MG63 (cell line): ENCODE measurements around the gene FNDC1. TPM values are rescaled to one million over a fixed set of nuclear protein-coding genes. Genes with fewer than 3 reads are reported as not detected.

ENCODE experiments used
- DNase-seq: peaks from one replicate; pipeline ENCODE4 v3.0.0-alpha.2; 2020
- H3K27me3 ChIP-seq: fragments of 250-450 bp; sonication (Bioruptor Pico); 2 replicates; pipeline ENCODE4 v1.5.1; 2020; ENCODE audit warnings: mild to moderate bottlenecking, moderate library complexity
- H3K36me3 ChIP-seq: fragments of 250-450 bp; sonication (Bioruptor Pico); 2 replicates; pipeline ENCODE4 v1.5.1; 2020; ENCODE audit warnings: mild to moderate bottlenecking, moderate library complexity
- H3K4me3 ChIP-seq: fragments of 250-450 bp; sonication (Bioruptor Pico); 2 replicates; pipeline ENCODE4 v1.5.1; 2020; ENCODE audit warnings: mild to moderate bottlenecking, moderate library complexity
- H3K9me3 ChIP-seq: fragments of 250-450 bp; sonication (Bioruptor Pico); 2 replicates; pipeline ENCODE4 v1.5.1; 2020; ENCODE audit warnings: mild to moderate bottlenecking, moderate library complexity
- total RNA-seq: library from RNA; depleted of rRNA; stranded (reverse); fragments of >200 nt; shearing (Covaris generic); gene quantifications from 2 replicates; pipeline ENCODE4 v1.2.3, GENCODE V29; 2014; ENCODE audit warnings: low replicate concordance

FNDC1 gene
- total RNA-seq, 1 experiment from 2014 or later: not detected

- H3K36me3 ChIP-seq: no peaks in the 10 kb centered on the region
- no peak overlapping the region for H3K4me3 ChIP-seq
- H3K27me3 ChIP-seq: peaks cover under 1% of the 10 kb centered on the region; the same call in 1 of the 2 replicates
- peaks cover 7% of the 10 kb centered on the region for H3K9me3 ChIP-seq
- peak; percentile 31 for DNase-seq
Measured at GRCh38 chr6:159151266-159151855, 17.8 kb upstream of the FNDC1 start.

- H3K4me3 ChIP-seq: no peak overlapping the region
- H3K27me3 ChIP-seq: no peaks in the 10 kb centered on the region; the same call in 1 of the 2 replicates
- no peaks in the 10 kb centered on the region for H3K36me3 ChIP-seq
- peaks cover 10% of the 10 kb centered on the region for H3K9me3 ChIP-seq
- DNase-seq: no peak
Measured at GRCh38 chr6:159152041-159152440, 17.2 kb upstream of the FNDC1 start.

GRCh38 chr6:159152782-159153181, 16.4 kb upstream of the FNDC1 start:
- Histone ChIP-seq H3K4me3 (no peak overlapping the region), H3K27me3 (no peaks in the 10 kb centered on the region), H3K36me3 (no peaks in the 10 kb centered on the region), H3K9me3 (peaks cover 10% of the 10 kb centered on the region)
- DNase-seq: no peak

GRCh38 chr6:159155679-159156078, 13.5 kb upstream of the FNDC1 start:
- Histone ChIP-seq H3K36me3 (no peaks in the 10 kb centered on the region), H3K4me3 (no peak overlapping the region), H3K27me3 (no peaks in the 10 kb centered on the region), H3K9me3 (peaks cover 10% of the 10 kb centered on the region)
- DNase-seq: no peak

- no peaks in the 10 kb centered on the region for H3K27me3 ChIP-seq
- no peak overlapping the region for H3K4me3 ChIP-seq
- H3K9me3 ChIP-seq: peaks cover 10% of the 10 kb centered on the region
- no peak for DNase-seq
- no peaks in the 10 kb centered on the region for H3K36me3 ChIP-seq
Measured at GRCh38 chr6:159156089-159156488, 13.1 kb upstream of the FNDC1 start.

GRCh38 chr6:159157431-159157830, 11.8 kb upstream of the FNDC1 start:
- H3K27me3 ChIP-seq: no peaks in the 10 kb centered on the region

GRCh38 chr6:159161839-159162238, 7.4 kb upstream of the FNDC1 start:
- no peaks in the 10 kb centered on the region; the same call in 1 of the 2 replicates for H3K9me3 ChIP-seq
- H3K4me3 ChIP-seq: no peak overlapping the region
- H3K27me3 ChIP-seq: no peaks in the 10 kb centered on the region
- H3K36me3 ChIP-seq: no peaks in the 10 kb centered on the region
- no peak for DNase-seq

More at GRCh38 chr6:159157431-159157830, 11.8 kb upstream of the FNDC1 start:
- Histone ChIP-seq H3K9me3 (peaks cover 10% of the 10 kb centered on the region), H3K4me3 (no peak overlapping the region), H3K36me3 (no peaks in the 10 kb centered on the region)
- DNase-seq: no peak

- peak; percentile 70 for DNase-seq
- Histone ChIP-seq H3K36me3 (no peaks in the 10 kb centered on the region), H3K27me3 (0 out of 2 replicates have a peak, but pooled peaks cover 5% of the 10 kb centered on the region), H3K9me3 (no peaks in the 10 kb centered on the region), H3K4me3 (no peak overlapping the region)
Measured at GRCh38 chr6:159163901-159164370, 5.3 kb upstream of the FNDC1 start.

GRCh38 chr6:159168536-159169192, 536 bp upstream of the FNDC1 start:
- DNase-seq: no peak
- no peaks in the 10 kb centered on the region for H3K9me3 ChIP-seq
- no peaks in the 10 kb centered on the region for H3K36me3 ChIP-seq
- no peak overlapping the region for H3K4me3 ChIP-seq
- peaks cover 11% of the 10 kb centered on the region; the same call in 1 of the 2 replicates for H3K27me3 ChIP-seq

- H3K4me3 ChIP-seq: peak overlapping the region; percentile 43
- H3K36me3 ChIP-seq: no peaks in the 10 kb centered on the region
- peaks cover 14% of the 10 kb centered on the region; the same call in 1 of the 2 replicates for H3K27me3 ChIP-seq
- DNase-seq: peak; percentile 64
- H3K9me3 ChIP-seq: no peaks in the 10 kb centered on the region
Measured at GRCh38 chr6:159169557-159170332, 545 bp downstream of the FNDC1 start.

- DNase-seq: no peak
- H3K27me3 ChIP-seq: peaks cover 14% of the 10 kb centered on the region; the same call in 1 of the 2 replicates
- no peaks in the 10 kb centered on the region for H3K36me3 ChIP-seq
- H3K9me3 ChIP-seq: no peaks in the 10 kb centered on the region
- peak overlapping the region; percentile 43 for H3K4me3 ChIP-seq
Measured at GRCh38 chr6:159170333-159170672, 1.1 kb downstream of the FNDC1 start.

- no peaks in the 10 kb centered on the region for H3K36me3 ChIP-seq
- peaks cover 14% of the 10 kb centered on the region; the same call in 1 of the 2 replicates for H3K27me3 ChIP-seq
- no peaks in the 10 kb centered on the region for H3K9me3 ChIP-seq
- peak overlapping the region; percentile 33 for H3K4me3 ChIP-seq
- peak; percentile 79 for DNase-seq
Measured at GRCh38 chr6:159170999-159171712, 2.0 kb downstream of the FNDC1 start.

GRCh38 chr6:159172091-159172491, 2.9 kb downstream of the FNDC1 start:
- peaks cover 14% of the 10 kb centered on the region; the same call in 1 of the 2 replicates for H3K27me3 ChIP-seq
- no peak overlapping the region for H3K4me3 ChIP-seq
- H3K36me3 ChIP-seq: no peaks in the 10 kb centered on the region
- no peaks in the 10 kb centered on the region for H3K9me3 ChIP-seq
- DNase-seq: peak; percentile 58

- peak; percentile 67 for DNase-seq
- Histone ChIP-seq H3K9me3 (no peaks in the 10 kb centered on the region), H3K4me3 (no peak overlapping the region), H3K36me3 (no peaks in the 10 kb centered on the region), H3K27me3 (peaks cover 9% of the 10 kb centered on the region; the same call in 1 of the 2 replicates)
Measured at GRCh38 chr6:159174263-159174969, 5.2 kb downstream of the FNDC1 start.

- Histone ChIP-seq H3K4me3 (no peak overlapping the region), H3K36me3 (no peaks in the 10 kb centered on the region), H3K9me3 (no peaks in the 10 kb centered on the region), H3K27me3 (0 out of 2 replicates have a peak, but pooled peaks cover 3% of the 10 kb centered on the region)
- no peak for DNase-seq
Measured at GRCh38 chr6:159176913-159177312, 7.7 kb downstream of the FNDC1 start.

- Histone ChIP-seq H3K4me3 (no peak overlapping the region), H3K9me3 (no peaks in the 10 kb centered on the region)
- no peak for DNase-seq
Measured at GRCh38 chr6:159178847-159179246, 9.6 kb downstream of the FNDC1 start.

More at GRCh38 chr6:159178847-159179246, 9.6 kb downstream of the FNDC1 start:
- 0 out of 2 replicates have a peak, but pooled peaks cover 3% of the 10 kb centered on the region for H3K27me3 ChIP-seq
- H3K36me3 ChIP-seq: no peaks in the 10 kb centered on the region
